Measurements from ENCODE around the gene DARS1. TPM values are rescaled to one million over a fixed set of nuclear protein-coding genes. Genes with fewer than 3 reads are reported as not detected.
"Not testable (repeated sequence)": the region's sequence is repeated elsewhere in the genome, so short reads cannot be mapped to it uniquely, and the experiment has no call there.

Gene DARS1
- total and polyA plus RNA-seq, 5 donors from 2014 or later, result 51.8 to 144 (median 128) TPM

DNA sequence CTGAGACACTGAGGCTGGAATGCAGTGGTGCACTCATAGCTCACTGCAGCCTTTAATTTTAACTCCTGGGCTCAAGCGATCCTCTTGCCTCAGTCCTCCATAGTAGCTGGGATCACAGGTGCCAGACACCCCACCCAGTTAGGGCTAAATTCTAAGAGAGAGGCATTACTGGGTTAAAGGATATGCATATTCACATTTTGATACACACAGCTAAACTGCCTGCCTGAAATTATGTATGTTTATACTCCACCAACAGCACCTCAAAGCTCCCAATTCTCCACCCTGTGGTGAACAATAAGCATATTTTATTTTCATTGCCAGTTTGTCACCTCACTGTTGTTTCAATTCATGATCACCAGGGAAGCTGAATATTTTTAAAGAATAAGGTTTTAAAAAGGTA lies 90.5 kb downstream of the DARS1 start:
- Mint-ChIP-seq H3K9me3 (no peaks in the 10 kb centered on the region), H3K36me3 (peaks cover 4% of the 10 kb centered on the region), H3K4me1 (no peaks in the 10 kb centered on the region), H3K27ac (no peak overlapping the region), H3K4me3 (no peak overlapping the region), H3K27me3 (no peaks in the 10 kb centered on the region)
- Histone ChIP-seq H3K27me3 (ENCODE audit: control insufficient read depth, insufficient read depth, low read length) (no peaks in the 10 kb centered on the region), H3K9me3 (ENCODE audit: control insufficient read depth in 2 of 2, low read length in 2 of 2) (no peaks in the 10 kb centered on the region), H3K4me1 (ENCODE audit: control insufficient read depth, insufficient read depth, low read length, poor library complexity, severe bottlenecking) (no peaks in the 10 kb centered on the region), H3K4me3 (ENCODE audit: low read depth, low read length) (no peak overlapping the region), H3K27ac (ENCODE audit: insufficient read depth, low read length, poor library complexity, severe bottlenecking) (no peak overlapping the region), H3K36me3 (ENCODE audit: control insufficient read depth, insufficient read depth, low read length) (no peaks in the 10 kb centered on the region)
- no peak for DNase-seq
- ATAC-seq (ENCODE audit: low read depth in 2 of 2), result no peak

DNA sequence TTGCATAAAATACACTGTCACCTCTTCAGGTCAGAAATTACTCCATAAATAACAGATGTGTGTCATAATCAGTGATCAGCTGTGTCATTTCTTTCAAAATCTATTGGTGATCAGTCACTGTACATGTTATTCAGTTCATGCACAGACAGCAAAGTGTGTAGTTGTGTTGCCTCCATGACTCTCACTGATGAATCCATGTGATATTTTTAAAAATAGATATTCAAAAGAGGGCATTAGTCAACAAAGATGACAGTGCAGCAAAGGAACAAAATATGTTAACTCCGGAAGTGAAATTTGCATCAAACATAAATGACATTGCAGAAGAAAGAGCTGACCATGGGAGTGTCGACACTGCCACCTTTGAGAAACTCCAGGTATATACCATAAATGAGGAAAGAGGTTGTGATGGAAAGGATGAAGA lies 92.0 kb downstream of the DARS1 start:
- Mint-ChIP-seq H3K9me3 (no peaks in the 10 kb centered on the region), H3K36me3 (no peaks in the 10 kb centered on the region), H3K4me1 (no peaks in the 10 kb centered on the region), H3K4me3 (no peak overlapping the region), H3K27me3 (no peaks in the 10 kb centered on the region), H3K27ac (no peak overlapping the region)
- no peak overlapping the region for H3K27ac ChIP-seq (ENCODE audit: insufficient read depth, low read length, poor library complexity, severe bottlenecking)
- no peak overlapping the region for H3K4me3 ChIP-seq (ENCODE audit: low read depth, low read length)
- H3K4me1 ChIP-seq (ENCODE audit: control insufficient read depth, insufficient read depth, low read length, poor library complexity, severe bottlenecking), result no peaks in the 10 kb centered on the region
- H3K27me3 ChIP-seq (ENCODE audit: control insufficient read depth, insufficient read depth, low read length), result no peaks in the 10 kb centered on the region
- ATAC-seq (ENCODE audit: low read depth in 2 of 2) (no peak), DNase-seq (no peak)
- no peaks in the 10 kb centered on the region for H3K36me3 ChIP-seq (ENCODE audit: control insufficient read depth, insufficient read depth, low read length)
- H3K9me3 ChIP-seq (ENCODE audit: control insufficient read depth in 2 of 2, low read length in 2 of 2), result no peaks in the 10 kb centered on the region

DNA sequence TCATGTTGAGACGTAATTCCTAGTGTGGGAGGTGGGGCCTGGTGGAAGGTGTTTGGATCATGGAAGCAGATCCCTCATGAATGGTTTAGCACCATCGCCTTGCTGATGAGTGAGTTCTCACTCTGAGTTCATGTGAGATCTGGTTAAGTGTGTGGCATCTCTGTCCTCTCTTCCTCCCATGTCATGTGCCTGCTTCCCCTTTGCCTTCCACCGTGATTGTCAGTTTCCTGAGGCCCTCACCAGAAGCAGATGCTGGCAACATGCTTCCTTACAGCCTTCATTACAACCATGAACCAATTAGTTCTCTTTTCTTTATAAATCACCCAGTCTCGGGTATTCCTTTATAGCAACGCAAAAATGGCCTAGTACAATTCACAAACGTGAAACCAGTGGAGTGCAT lies 94.6 kb downstream of the DARS1 start:
- Mint-ChIP-seq H3K27me3 (no peaks in the 10 kb centered on the region), H3K9me3 (no peaks in the 10 kb centered on the region), H3K4me1 (peaks cover 0 to 2% (median 0%) of the 10 kb centered on the region in 4 donors), H3K27ac (no peak overlapping the region), H3K36me3 (no peaks in the 10 kb centered on the region), H3K4me3 (no peak overlapping the region)
- no peaks in the 10 kb centered on the region for H3K36me3 ChIP-seq (ENCODE audit: control insufficient read depth, insufficient read depth, low read length)
- H3K9me3 ChIP-seq (ENCODE audit: control insufficient read depth in 2 of 2, low read length in 2 of 2), result no peaks in the 10 kb centered on the region
- H3K4me3 ChIP-seq (ENCODE audit: low read depth, low read length), result no peak overlapping the region
- no peaks in the 10 kb centered on the region for H3K4me1 ChIP-seq (ENCODE audit: control insufficient read depth, insufficient read depth, low read length, poor library complexity, severe bottlenecking)
- no peak for DNase-seq
- no peaks in the 10 kb centered on the region for H3K27me3 ChIP-seq (ENCODE audit: control insufficient read depth, insufficient read depth, low read length)
- no peak for ATAC-seq (ENCODE audit: low read depth in 2 of 2)
- H3K27ac ChIP-seq (ENCODE audit: insufficient read depth, low read length, poor library complexity, severe bottlenecking), result no peak overlapping the region

DNA sequence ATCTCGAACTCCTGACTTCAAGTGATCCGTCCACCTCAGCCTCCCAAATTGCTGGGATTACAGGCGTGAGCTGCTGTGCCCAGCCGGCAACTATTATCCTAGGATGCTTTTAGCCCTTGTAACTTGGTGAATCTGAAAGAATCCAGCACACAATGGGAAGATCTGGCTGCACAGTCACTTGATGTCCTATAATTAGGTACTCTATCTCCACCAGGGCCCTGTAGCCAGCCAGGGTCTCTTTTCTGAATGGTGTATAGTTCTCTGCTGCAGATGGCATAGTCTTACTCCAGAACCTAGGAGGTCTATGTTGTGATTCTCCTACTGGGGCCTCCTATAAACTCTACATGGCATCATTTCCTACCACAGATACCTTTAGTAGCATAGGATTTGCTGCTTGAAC lies 95.3 kb downstream of the DARS1 start:
- Histone ChIP-seq H3K27me3 (ENCODE audit: control insufficient read depth, insufficient read depth, low read length) (no peaks in the 10 kb centered on the region), H3K4me3 (ENCODE audit: low read depth, low read length) (no peak overlapping the region), H3K36me3 (ENCODE audit: control insufficient read depth, insufficient read depth, low read length) (no peaks in the 10 kb centered on the region), H3K4me1 (ENCODE audit: control insufficient read depth, insufficient read depth, low read length, poor library complexity, severe bottlenecking) (no peaks in the 10 kb centered on the region), H3K9me3 (ENCODE audit: control insufficient read depth in 2 of 2, low read length in 2 of 2) (no peaks in the 10 kb centered on the region), H3K27ac (ENCODE audit: insufficient read depth, low read length, poor library complexity, severe bottlenecking) (no peak overlapping the region)
- peaks cover 0 to 2% (median 0%) of the 10 kb centered on the region in 4 donors for H3K4me1 Mint-ChIP-seq
- ATAC-seq (ENCODE audit: low read depth in 2 of 2) (no peak), DNase-seq (no peak)
- no peaks in the 10 kb centered on the region for H3K36me3 Mint-ChIP-seq
- H3K4me3 Mint-ChIP-seq, result no peak overlapping the region
- H3K9me3 Mint-ChIP-seq, result no peaks in the 10 kb centered on the region
- no peak overlapping the region for H3K27ac Mint-ChIP-seq
- no peaks in the 10 kb centered on the region for H3K27me3 Mint-ChIP-seq

DNA sequence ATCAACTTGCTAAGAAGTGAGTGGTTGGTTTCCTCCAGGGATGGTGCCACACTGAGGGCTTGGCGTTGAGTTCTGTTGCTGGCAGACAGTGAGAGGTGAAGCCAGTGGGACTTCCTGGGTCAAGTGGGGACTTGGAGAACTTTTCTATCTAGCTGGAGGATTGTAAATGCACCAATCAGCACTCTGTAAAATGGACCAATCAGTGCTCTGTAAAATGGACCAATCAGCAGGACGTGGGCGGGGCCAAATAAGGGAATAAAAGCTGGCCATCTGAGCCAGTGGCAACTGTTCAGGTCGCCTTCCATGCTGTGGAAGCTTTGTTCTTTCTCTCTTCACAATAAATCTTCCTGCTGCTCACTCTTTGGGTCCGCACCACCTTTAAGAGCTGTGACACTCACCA lies 96.8 kb downstream of the DARS1 start:
- H3K4me1 Mint-ChIP-seq; H3K27ac ChIP-seq (ENCODE audit: insufficient read depth, low read length, poor library complexity, severe bottlenecking); H3K9me3 ChIP-seq (ENCODE audit: control insufficient read depth in 2 of 2, low read length in 2 of 2); H3K4me3 ChIP-seq (ENCODE audit: low read depth, low read length); H3K36me3 Mint-ChIP-seq; H3K27me3 Mint-ChIP-seq; H3K4me1 ChIP-seq (ENCODE audit: control insufficient read depth, insufficient read depth, low read length, poor library complexity, severe bottlenecking); H3K36me3 ChIP-seq (ENCODE audit: control insufficient read depth, insufficient read depth, low read length); H3K4me3 Mint-ChIP-seq; ATAC-seq (ENCODE audit: low read depth in 2 of 2); H3K9me3 Mint-ChIP-seq; H3K27ac Mint-ChIP-seq; DNase-seq; H3K27me3 ChIP-seq (ENCODE audit: control insufficient read depth, insufficient read depth, low read length): not testable (repeated sequence)

DNA sequence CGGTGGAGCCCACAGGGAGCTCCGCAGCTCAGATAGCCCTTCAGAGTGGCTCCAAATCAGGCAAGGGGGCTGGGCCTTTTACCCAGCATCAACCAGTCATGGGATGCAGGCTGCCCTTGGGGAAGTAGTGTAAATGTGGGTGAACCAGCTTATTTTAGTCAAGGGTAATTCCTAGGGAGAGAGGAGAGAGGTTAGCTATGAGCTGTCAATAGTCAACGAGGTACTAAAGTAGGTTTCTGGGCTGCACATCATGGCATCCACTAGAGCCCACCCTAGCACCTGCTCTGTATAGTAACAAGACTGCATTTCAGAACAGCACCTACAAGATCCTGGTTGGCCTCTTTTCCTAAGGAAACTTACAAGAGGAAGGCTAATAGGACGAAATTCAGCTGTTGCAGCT lies 99.7 kb downstream of the DARS1 start:
- peaks cover 0 to 2% (median 0%) of the 10 kb centered on the region in 4 donors for H3K4me1 Mint-ChIP-seq
- H3K9me3 Mint-ChIP-seq, result no peaks in the 10 kb centered on the region
- H3K27me3 Mint-ChIP-seq, result peaks cover 13% of the 10 kb centered on the region
- no peak for ATAC-seq (ENCODE audit: low read depth in 2 of 2)
- H3K4me3 Mint-ChIP-seq, result no peak overlapping the region
- H3K36me3 Mint-ChIP-seq, result no peaks in the 10 kb centered on the region
- no peak for DNase-seq
- H3K27ac Mint-ChIP-seq, result no peak overlapping the region
- Histone ChIP-seq H3K4me1 (ENCODE audit: control insufficient read depth, insufficient read depth, low read length, poor library complexity, severe bottlenecking) (no peaks in the 10 kb centered on the region), H3K4me3 (ENCODE audit: low read depth, low read length) (no peak overlapping the region), H3K9me3 (ENCODE audit: control insufficient read depth in 2 of 2, low read length in 2 of 2) (no peaks in the 10 kb centered on the region), H3K36me3 (ENCODE audit: control insufficient read depth, insufficient read depth, low read length) (no peaks in the 10 kb centered on the region), H3K27ac (ENCODE audit: insufficient read depth, low read length, poor library complexity, severe bottlenecking) (no peak overlapping the region), H3K27me3 (ENCODE audit: control insufficient read depth, insufficient read depth, low read length) (peaks cover 6% of the 10 kb centered on the region)

DNA sequence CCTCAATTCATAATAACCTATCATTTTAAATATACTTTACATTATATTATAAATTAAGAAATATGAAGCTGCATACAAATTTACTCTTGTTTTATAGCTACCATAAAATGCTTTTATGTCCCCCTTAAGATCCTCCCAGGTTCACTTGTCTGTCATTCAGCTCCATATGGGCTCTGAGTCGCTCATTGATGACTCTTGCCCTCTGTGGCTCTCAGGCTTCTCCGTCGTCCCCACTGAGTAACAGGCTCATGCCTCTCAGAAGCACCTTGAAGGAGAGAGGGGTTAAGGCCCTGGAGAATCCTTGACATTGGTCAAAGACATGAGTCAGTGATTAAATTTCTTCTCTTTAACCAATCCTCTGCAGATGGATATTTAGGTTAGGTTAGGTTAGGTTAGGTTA lies 103.0 kb downstream of the DARS1 start:
- DNase-seq, result no peak
- H3K27me3 Mint-ChIP-seq, result peaks cover 13% of the 10 kb centered on the region
- H3K4me3 Mint-ChIP-seq, result no peak overlapping the region
- ATAC-seq (ENCODE audit: low read depth in 2 of 2), result no peak
- no peaks in the 10 kb centered on the region for H3K36me3 ChIP-seq (ENCODE audit: control insufficient read depth, insufficient read depth, low read length)
- H3K4me1 ChIP-seq (ENCODE audit: control insufficient read depth, insufficient read depth, low read length, poor library complexity, severe bottlenecking), result no peaks in the 10 kb centered on the region
- peaks cover 0 to 3% (median 1%) of the 10 kb centered on the region in 4 donors for H3K4me1 Mint-ChIP-seq
- H3K36me3 Mint-ChIP-seq, result no peaks in the 10 kb centered on the region
- no peaks in the 10 kb centered on the region for H3K9me3 Mint-ChIP-seq
- H3K27ac ChIP-seq (ENCODE audit: insufficient read depth, low read length, poor library complexity, severe bottlenecking), result no peak overlapping the region
- no peaks in the 10 kb centered on the region for H3K9me3 ChIP-seq (ENCODE audit: control insufficient read depth in 2 of 2, low read length in 2 of 2)
- H3K4me3 ChIP-seq (ENCODE audit: low read depth, low read length), result no peak overlapping the region
- peaks cover 6% of the 10 kb centered on the region for H3K27me3 ChIP-seq (ENCODE audit: control insufficient read depth, insufficient read depth, low read length)
- no peak overlapping the region for H3K27ac Mint-ChIP-seq

DNA sequence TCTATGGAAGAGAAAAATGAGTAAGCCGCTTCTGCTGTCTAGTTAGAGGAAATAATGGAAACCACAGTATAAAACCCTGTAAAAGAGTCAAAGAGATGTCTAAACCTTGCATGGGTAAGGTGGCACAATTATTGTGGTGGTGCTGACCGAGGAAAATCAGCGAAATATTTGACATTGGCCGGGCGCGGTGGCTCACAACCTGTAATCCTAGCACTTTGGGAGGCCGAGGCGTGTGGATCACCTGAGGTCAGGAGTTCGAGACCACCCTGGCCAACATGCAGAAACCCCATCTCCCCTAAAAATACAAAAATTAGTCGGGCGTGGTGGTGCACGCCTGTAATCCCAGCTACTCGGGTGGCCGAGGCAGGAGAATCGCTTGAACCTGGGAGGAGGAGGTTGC lies 108.7 kb downstream of the DARS1 start:
- H3K4me1 Mint-ChIP-seq, result peaks cover 17 to 45% (median 32%) of the 10 kb centered on the region in 4 donors
- Histone ChIP-seq H3K36me3 (ENCODE audit: control insufficient read depth, insufficient read depth, low read length) (peaks cover 11% of the 10 kb centered on the region), H3K4me3 (ENCODE audit: low read depth, low read length) (peak overlapping the region; percentile 82), H3K4me1 (ENCODE audit: control insufficient read depth, insufficient read depth, low read length, poor library complexity, severe bottlenecking) (peaks cover 28% of the 10 kb centered on the region), H3K27ac (ENCODE audit: insufficient read depth, low read length, poor library complexity, severe bottlenecking) (peak overlapping the region; percentile 93)
- not testable (repeated sequence) for ATAC-seq (ENCODE audit: low read depth in 2 of 2); H3K27me3 ChIP-seq (ENCODE audit: control insufficient read depth, insufficient read depth, low read length); H3K27me3 Mint-ChIP-seq; H3K36me3 Mint-ChIP-seq; H3K9me3 ChIP-seq (ENCODE audit: control insufficient read depth in 2 of 2, low read length in 2 of 2); DNase-seq; H3K9me3 Mint-ChIP-seq
- peak overlapping the region; percentile 87 to 98 (median 89) for H3K27ac Mint-ChIP-seq
- H3K4me3 Mint-ChIP-seq, result peak overlapping the region; percentile 88 to 95 (median 91)
